Erythroblast (primary cell): ENCODE data around the gene TPRX1.

Experiments used
- DNase-seq, 2 experiments: peaks; one replicate each; lab custom pipeline; 2025; lab: John Stamatoyannopoulos, UW
- GATA1 ChIP-seq: IDR thresholded peaks from 2 replicates; pipeline ENCODE4 v1.6.1; 2011; ENCODE audit warnings: low read depth, mild to moderate bottlenecking, control low read depth, low read length, moderate library complexity
- POLR2A ChIP-seq: IDR thresholded peaks from 2 replicates; pipeline ENCODE4 v1.6.1; 2011; ENCODE audit warnings: mild to moderate bottlenecking, low read length

Gene TPRX1

DNA sequence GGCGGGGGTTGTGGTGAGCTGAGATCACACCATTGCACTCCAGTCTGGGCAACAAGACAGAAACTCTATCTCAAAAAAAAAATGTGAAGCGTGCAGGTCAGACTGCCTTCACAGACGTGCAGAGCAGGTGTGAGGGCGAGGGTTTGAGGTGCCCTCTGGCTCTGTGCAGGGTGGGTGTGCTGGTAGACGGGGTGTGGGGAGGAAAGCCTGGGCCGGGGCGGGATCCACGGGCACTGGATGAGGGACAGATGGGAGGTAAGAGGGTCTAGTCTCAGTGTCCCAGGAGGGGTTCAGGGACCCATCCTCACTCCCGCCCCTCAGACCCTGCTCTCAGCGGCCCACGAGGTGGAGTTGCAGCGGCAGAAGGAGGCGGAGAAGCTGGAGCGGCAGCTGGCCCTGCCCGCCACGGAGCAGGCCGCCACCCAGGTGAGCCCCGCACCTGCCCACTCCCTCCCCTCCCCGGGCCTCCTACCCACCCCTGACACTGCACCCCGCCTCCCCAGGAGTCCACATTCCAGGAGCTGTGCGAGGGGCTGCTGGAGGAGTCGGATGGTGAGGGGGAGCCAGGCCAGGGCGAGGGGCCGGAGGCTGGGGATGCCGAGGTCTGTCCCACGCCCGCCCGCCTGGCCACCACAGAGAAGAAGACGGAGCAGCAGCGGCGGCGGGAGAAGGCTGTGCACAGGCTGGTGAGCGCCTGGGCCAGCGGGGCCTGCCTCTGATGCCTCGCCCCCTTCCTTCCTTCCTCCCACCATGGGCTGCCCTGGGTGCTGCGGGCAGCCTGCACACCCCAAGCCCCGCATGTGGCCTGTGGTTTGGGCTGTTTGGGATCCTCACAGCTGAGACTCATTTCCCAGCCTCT, 49.9 kb downstream of the TPRX1 start:
- no peak for DNase-seq
- TF ChIP-seq POLR2A (no peak), GATA1 (no peak)

GRCh38 chr19:47752440-47753211, 51.7 kb downstream of the TPRX1 start:
- no peak for DNase-seq
- TF ChIP-seq POLR2A (no peak), GATA1 (no peak)
